HepG2 (cell line): Measurements from ENCODE around the gene BUD23. TPM values are rescaled to one million over a fixed set of nuclear protein-coding genes. Genes with fewer than 3 reads are reported as not detected.

Experiments used
- ATAC-seq: fragments of 200-7000 bp; cut with Tn5 transposase; 3 replicates; pipeline ENCODE4 v1.9.1; 2020; ENCODE audit warnings: mild to moderate bottlenecking, moderate library complexity
- BruUV-seq: library from RNA; stranded (reverse); fragments of 400-500 nt; replicated peaks from 2 replicates; lab custom pipeline; 2021; lab: Mats Ljungman, UMichigan
- CTCF ChIA-PET: fragments of 300-600 bp; formaldehyde crosslinking; extraction: SDS; loops from one replicate; lab custom pipeline; 2021; ENCODE audit warnings: low total read pairs, inconsistent platforms, low intra/inter-chr PET ratio; lab: Yijun Ruan, JAX
- POLR2A ChIA-PET: fragments of 350-600 bp; sonication (Branson Sonifier 250); formaldehyde crosslinking; loops from one replicate; lab custom pipeline; 2020; ENCODE audit warnings: antibody characterized with exemption, inconsistent platforms; lab: Yijun Ruan, JAX
- DNase-seq: peaks from one replicate; pipeline ENCODE4 v3.0.0-alpha.2; 2015; ENCODE audit warnings: low spot score
- FAIRE-seq: peaks from 3 replicates; lab custom pipeline; 2011; peaks lifted over from hg19 to GRCh38; lab: Jason Lieb, UNC
- H2AFZ ChIP-seq: one replicate; pipeline ENCODE4 v1.6.1; 2011; ENCODE audit warnings: low read length, inconsistent platforms
- H3K27ac ChIP-seq: fragments of 300-600 bp; 3 replicates; pipeline ENCODE4 v1.8.0; 2011; ENCODE audit warnings: mixed run types, mild to moderate bottlenecking, mixed read lengths, low read length, inconsistent platforms; ENCODE audit not compliant: insufficient read depth; ENCODE audit errors: extremely low read length
- H3K27me3 ChIP-seq, 2 experiments: fragments of 200-600 bp in 1 of 2; 2 replicates in 1 of 2; 3 replicates in 1 of 2; pipeline versions ENCODE4 v1.6.0 to v1.8.0; 2011; ENCODE audit warnings: low read length in 2 of 2, mild to moderate bottlenecking in 2 of 2, moderate library complexity in 2 of 2, inconsistent platforms in 1 of 2; ENCODE audit not compliant: insufficient read depth in 2 of 2, control insufficient read depth in 1 of 2
- H3K36me3 ChIP-seq, 2 experiments: fragments of 200-600 bp in 1 of 2; replicated peaks in 1 of 2; 2 replicates in 1 of 2; 3 replicates in 1 of 2; pipeline versions ENCODE4 v1.5.1 to v1.8.0; 2011; ENCODE audit warnings: low read length in 2 of 2, inconsistent platforms in 1 of 2; ENCODE audit not compliant: insufficient read depth in 2 of 2, control insufficient read depth in 1 of 2
- H3K4me1 ChIP-seq: 2 replicates; pipeline ENCODE4 v1.5.1; 2012; ENCODE audit warnings: low read length, inconsistent platforms; ENCODE audit not compliant: insufficient read depth
- H3K4me2 ChIP-seq: 2 replicates; pipeline ENCODE4 v1.6.0; 2011; ENCODE audit warnings: low read depth, low read length, inconsistent platforms
- H3K4me3 ChIP-seq, 3 experiments: fragments of 200-600 bp in 1 of 3; sonication (generic), shearing (Covaris generic) in 1 of 3; replicated peaks in 1 of 3; 2 replicates each; pipeline ENCODE4 v1.5.1; 2011 to 2016; ENCODE audit warnings: low read length in 3 of 3, inconsistent platforms in 2 of 3, low read depth in 2 of 3, mild to moderate bottlenecking in 2 of 3, control low read depth in 1 of 3, mixed read lengths in 1 of 3; ENCODE audit not compliant: insufficient read depth in 1 of 3
- H3K79me2 ChIP-seq: one replicate; pipeline ENCODE4 v1.6.1; 2011; ENCODE audit warnings: low read length, inconsistent platforms; ENCODE audit not compliant: insufficient read depth
- H3K9ac ChIP-seq: 2 replicates; pipeline ENCODE4 v1.6.0; 2011; ENCODE audit warnings: mild to moderate bottlenecking, low read depth, low read length, inconsistent platforms; ENCODE audit not compliant: insufficient read depth
- H3K9me3 ChIP-seq: 2 replicates; pipeline ENCODE4 v1.5.1; 2012; ENCODE audit warnings: mild to moderate bottlenecking, low read length
- H4K20me1 ChIP-seq: 2 replicates; pipeline ENCODE4 v1.6.0; 2011; ENCODE audit warnings: inconsistent platforms, mild to moderate bottlenecking, low read length, moderate library complexity; ENCODE audit not compliant: insufficient read depth
- DDIT3 ChIP-seq: sonication (generic); formaldehyde crosslinking; IDR thresholded peaks from 2 replicates; pipeline ENCODE4 v1.4.0; 2020; ENCODE audit warnings: mild to moderate bottlenecking, missing genetic modification reagents
- HNRNPH1 ChIP-seq: fragments of 200-400 bp; formaldehyde crosslinking; optimal IDR thresholded peaks from 2 replicates; pipeline ENCODE3; 2017; ENCODE audit warnings: mild to moderate bottlenecking, low read depth, low read length
- IRX3 ChIP-seq: sonication (generic); formaldehyde crosslinking; IDR thresholded peaks from 2 replicates; pipeline ENCODE4 v1.8.1; 2023; ENCODE audit warnings: mild to moderate bottlenecking, low read depth, missing genetic modification reagents, borderline replicate concordance
- MAX ChIP-seq: IDR thresholded peaks from 2 replicates; pipeline ENCODE4 v1.6.1; 2012; ENCODE audit warnings: inconsistent platforms
- MEIS2 ChIP-seq: sonication (generic); formaldehyde crosslinking; IDR thresholded peaks from 2 replicates; pipeline ENCODE4 v1.9.0; 2021; ENCODE audit warnings: mild to moderate bottlenecking, missing genetic modification reagents
- MLLT10 ChIP-seq: sonication (generic); formaldehyde crosslinking; IDR thresholded peaks from 2 replicates; pipeline ENCODE4 v1.4.0; 2020; ENCODE audit warnings: missing genetic modification reagents
- ZNF350 ChIP-seq: sonication (generic); formaldehyde crosslinking; IDR thresholded peaks from 2 replicates; pipeline ENCODE4 v1.4.0; 2020; ENCODE audit warnings: mild to moderate bottlenecking, low read depth, missing genetic modification reagents, borderline replicate concordance
- WGBS: methylation state at CpG from one replicate; pipeline ENCODE4 v1.1.6; 2017; ENCODE audit warnings: low lambda C conversion rate; 5-methylcytosine and 5-hydroxymethylcytosine counted together
- in situ Hi-C: cut with HindIII; loops from 2 replicates; pipeline ENCODE4 v1.10.0; 2017; ENCODE audit warnings: low pct_unique_long_range_greater_than_20kb; ENCODE audit not compliant: extremely low pct_ligation_motif_present
- intact Hi-C: fragments of 100-400 bp; cut with micrococcal nuclease; formaldehyde crosslinking; loops from one replicate; pipeline ENCODE4 v1.10.0; 2022; ENCODE audit not compliant: unreplicated experiment
- polyA plus RNA-seq, 8 experiments: library from polyadenylated mRNA; depleted of rRNA in 3 of 8; stranded (reverse) in 7 of 8; unstranded in 1 of 8; fragments of >200 nt; fragmentation: Illumina TruSeq in 4 of 8; extraction: Trizol in 4 of 8; gene quantifications; 2 replicates each; pipeline versions ENCODE4 v1.2.1 to v1.2.3, GENCODE V29; 2011 to 2016; ENCODE audit warnings: low read depth in 4 of 8, missing spikeins in 1 of 8, mixed read lengths in 1 of 8; ENCODE audit not compliant: insufficient read depth in 1 of 8
- total RNA-seq, 5 experiments: library from RNA; depleted of rRNA; stranded (reverse); fragments of >200 nt; fragmentation: Illumina TruSeq; extraction: Trizol; gene quantifications; 2 replicates each; pipeline ENCODE4 v1.2.3, GENCODE V29; 2016; ENCODE audit warnings: low read depth in 1 of 5
- TF ChIP-seq, protein P1 (sequence below): IDR thresholded peaks from 2 replicates; pipeline ENCODE4 v1.6.1; 2016; ENCODE audit warnings: low read depth

Gene BUD23
- total and polyA plus RNA-seq, 2 of the 13 experiments (the other 11 are each of a cell fraction or from before 2014, with no cell fraction given), result 47.5 to 54.5 TPM

- intact Hi-C loops, result loop anchor here (5.0 kb wide), 1 partner anchor 117 kb away; no protein-coding TSS in a partner anchor
- TF ChIP-seq, protein P1, sequence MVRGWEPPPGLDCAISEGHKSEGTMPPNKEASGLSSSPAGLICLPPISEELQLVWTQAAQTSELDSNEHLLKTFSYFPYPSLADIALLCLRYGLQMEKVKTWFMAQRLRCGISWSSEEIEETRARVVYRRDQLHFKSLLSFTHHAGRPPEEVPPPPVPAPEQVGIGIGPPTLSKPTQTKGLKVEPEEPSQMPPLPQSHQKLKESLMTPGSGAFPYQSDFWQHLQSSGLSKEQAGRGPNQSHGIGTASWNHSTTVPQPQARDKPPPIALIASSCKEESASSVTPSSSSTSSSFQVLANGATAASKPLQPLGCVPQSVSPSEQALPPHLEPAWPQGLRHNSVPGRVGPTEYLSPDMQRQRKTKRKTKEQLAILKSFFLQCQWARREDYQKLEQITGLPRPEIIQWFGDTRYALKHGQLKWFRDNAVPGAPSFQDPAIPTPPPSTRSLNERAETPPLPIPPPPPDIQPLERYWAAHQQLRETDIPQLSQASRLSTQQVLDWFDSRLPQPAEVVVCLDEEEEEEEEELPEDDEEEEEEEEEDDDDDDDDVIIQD (CRISPR knock-in tag), result no peak
- TF ChIP-seq MEIS2 (CRISPR knock-in tag), result no peak
- TF ChIP-seq HNRNPH1, result no peak
- no peak for TF ChIP-seq MLLT10 (CRISPR knock-in tag)
- no peak for TF ChIP-seq MAX
- no peak for TF ChIP-seq ZNF350
- no peak for TF ChIP-seq DDIT3
- no peak for TF ChIP-seq IRX3
- Histone ChIP-seq H3K4me1 (peaks cover 37% of the 10 kb centered on the region), H3K4me3 (no peak overlapping the region), H3K9ac (no peak overlapping the region), H3K36me3 (peaks cover 0 to 9% of the 10 kb centered on the region in 2 experiments; a peak in 1 of 5 replicates), H3K27me3 (no peaks in the 10 kb centered on the region), H3K79me2 (no peaks in the 10 kb centered on the region), H3K27ac (no peak overlapping the region), H3K9me3 (no peaks in the 10 kb centered on the region), H3K4me2 (no peak overlapping the region), H2AFZ (no peak overlapping the region), H4K20me1 (no peaks in the 10 kb centered on the region)
- ATAC-seq (no peak), DNase-seq (no peak), FAIRE-seq (no peak)
- no TSS peak for BruUV-seq
- 80% methylated on average over 5 of the region's 5 CpGs for WGBS
- in situ Hi-C loops, result no loop called here
- CTCF ChIA-PET, result no interaction called here
- POLR2A ChIA-PET, result no interaction called here
Measured at GRCh38 chr7:73740771-73741170, 57.4 kb downstream of the BUD23 start.
